ENCODE measurements around the gene LAYN. TPM values are rescaled to one million over a fixed set of nuclear protein-coding genes. Genes with fewer than 3 reads are reported as not detected.

The LAYN gene
- total RNA-seq, 1 donor from 2014 or later, result 11.0 TPM

- Histone ChIP-seq H3K9me3 (ENCODE audit: control insufficient read depth in 3 of 3, low read length in 3 of 3) (no peaks in the 10 kb centered on the region), H3K9ac (ENCODE audit: low read depth in 1 of 3, low read length in 3 of 3) (no peak overlapping the region), H3K4me3 (ENCODE audit: low read length in 3 of 3) (no peak overlapping the region), H3K4me1 (ENCODE audit: control insufficient read depth in 3 of 3, insufficient read depth in 3 of 3, low read length in 3 of 3) (peaks cover 11 to 14% (median 11%) of the 10 kb centered on the region in 3 donors), H3K27me3 (ENCODE audit: control insufficient read depth in 3 of 3, insufficient read depth in 3 of 3, low read length in 3 of 3) (no peaks in the 10 kb centered on the region), H3K27ac (ENCODE audit: low read depth, low read length) (no peak overlapping the region), H3K36me3 (ENCODE audit: control insufficient read depth in 3 of 3, insufficient read depth in 3 of 3, low read length in 3 of 3) (no peaks in the 10 kb centered on the region)
These were observed 31.4 kb downstream of the LAYN start for GRCh38 chr11:111571829-111572501.

GRCh38 chr11:111572581-111572980, 32.1 kb downstream of the LAYN start:
- Histone ChIP-seq H3K4me1 (ENCODE audit: control insufficient read depth in 3 of 3, insufficient read depth in 3 of 3, low read length in 3 of 3) (peaks cover 11 to 14% (median 11%) of the 10 kb centered on the region in 3 donors), H3K27me3 (ENCODE audit: control insufficient read depth in 3 of 3, insufficient read depth in 3 of 3, low read length in 3 of 3) (no peaks in the 10 kb centered on the region), H3K9ac (ENCODE audit: low read depth in 1 of 3, low read length in 3 of 3) (no peak overlapping the region), H3K4me3 (ENCODE audit: low read length in 3 of 3) (no peak overlapping the region), H3K9me3 (ENCODE audit: control insufficient read depth in 3 of 3, low read length in 3 of 3) (no peaks in the 10 kb centered on the region), H3K36me3 (ENCODE audit: control insufficient read depth in 3 of 3, insufficient read depth in 3 of 3, low read length in 3 of 3) (no peaks in the 10 kb centered on the region), H3K27ac (ENCODE audit: low read depth, low read length) (no peak overlapping the region)

- peak overlapping the region; percentile 61 for H3K27ac ChIP-seq (ENCODE audit: low read depth, low read length)
- H3K4me1 ChIP-seq (ENCODE audit: control insufficient read depth in 3 of 3, insufficient read depth in 3 of 3, low read length in 3 of 3), result peaks cover 11 to 14% (median 11%) of the 10 kb centered on the region in 3 donors
- H3K36me3 ChIP-seq (ENCODE audit: control insufficient read depth in 3 of 3, insufficient read depth in 3 of 3, low read length in 3 of 3), result no peaks in the 10 kb centered on the region
- H3K9ac ChIP-seq (ENCODE audit: low read depth in 1 of 3, low read length in 3 of 3), result peak overlapping the region in 1 of 3 donors; percentile 10
- H3K27me3 ChIP-seq (ENCODE audit: control insufficient read depth in 3 of 3, insufficient read depth in 3 of 3, low read length in 3 of 3), result no peaks in the 10 kb centered on the region
- no peaks in the 10 kb centered on the region for H3K9me3 ChIP-seq (ENCODE audit: control insufficient read depth in 3 of 3, low read length in 3 of 3)
- H3K4me3 ChIP-seq (ENCODE audit: low read length in 3 of 3), result peak overlapping the region in 1 of 3 donors; percentile 2
These were observed 33.3 kb downstream of the LAYN start for GRCh38 chr11:111573821-111574249.

- Histone ChIP-seq H3K4me1 (ENCODE audit: control insufficient read depth in 3 of 3, insufficient read depth in 3 of 3, low read length in 3 of 3) (peaks cover 11 to 14% (median 11%) of the 10 kb centered on the region in 3 donors), H3K27ac (ENCODE audit: low read depth, low read length) (peak overlapping the region; percentile 61), H3K9me3 (ENCODE audit: control insufficient read depth in 3 of 3, low read length in 3 of 3) (no peaks in the 10 kb centered on the region), H3K4me3 (ENCODE audit: low read length in 3 of 3) (peak overlapping the region in 2 of 3 donors; percentile 30 to 65), H3K36me3 (ENCODE audit: control insufficient read depth in 3 of 3, insufficient read depth in 3 of 3, low read length in 3 of 3) (no peaks in the 10 kb centered on the region), H3K27me3 (ENCODE audit: control insufficient read depth in 3 of 3, insufficient read depth in 3 of 3, low read length in 3 of 3) (no peaks in the 10 kb centered on the region), H3K9ac (ENCODE audit: low read depth in 1 of 3, low read length in 3 of 3) (peak overlapping the region; percentile 1 to 62 (median 10))
These were observed 34.1 kb downstream of the LAYN start for GRCh38 chr11:111574373-111575225.

GRCh38 chr11:111575740-111576139, 35.2 kb downstream of the LAYN start:
- H3K9ac ChIP-seq (ENCODE audit: low read depth in 1 of 3, low read length in 3 of 3), result no peak overlapping the region
- no peaks in the 10 kb centered on the region for H3K27me3 ChIP-seq (ENCODE audit: control insufficient read depth in 3 of 3, insufficient read depth in 3 of 3, low read length in 3 of 3)
- peaks cover 11 to 14% (median 11%) of the 10 kb centered on the region in 3 donors for H3K4me1 ChIP-seq (ENCODE audit: control insufficient read depth in 3 of 3, insufficient read depth in 3 of 3, low read length in 3 of 3)
- no peak overlapping the region for H3K4me3 ChIP-seq (ENCODE audit: low read length in 3 of 3)
- no peaks in the 10 kb centered on the region for H3K36me3 ChIP-seq (ENCODE audit: control insufficient read depth in 3 of 3, insufficient read depth in 3 of 3, low read length in 3 of 3)
- H3K27ac ChIP-seq (ENCODE audit: low read depth, low read length), result no peak overlapping the region
- no peaks in the 10 kb centered on the region for H3K9me3 ChIP-seq (ENCODE audit: control insufficient read depth in 3 of 3, low read length in 3 of 3)

- H3K4me1 ChIP-seq (ENCODE audit: control insufficient read depth in 3 of 3, insufficient read depth in 3 of 3, low read length in 3 of 3), result peaks cover 11 to 14% (median 11%) of the 10 kb centered on the region in 3 donors
These were observed 37.3 kb downstream of the LAYN start for GRCh38 chr11:111577821-111578220.

GRCh38 chr11:111581341-111581740, 40.8 kb downstream of the LAYN start:
- Histone ChIP-seq H3K9me3 (ENCODE audit: control insufficient read depth in 3 of 3, low read length in 3 of 3) (no peaks in the 10 kb centered on the region), H3K4me1 (ENCODE audit: control insufficient read depth in 3 of 3, insufficient read depth in 3 of 3, low read length in 3 of 3) (no peaks in the 10 kb centered on the region), H3K27ac (ENCODE audit: low read depth, low read length) (no peak overlapping the region), H3K9ac (ENCODE audit: low read depth in 1 of 3, low read length in 3 of 3) (no peak overlapping the region), H3K27me3 (ENCODE audit: control insufficient read depth in 3 of 3, insufficient read depth in 3 of 3, low read length in 3 of 3) (no peaks in the 10 kb centered on the region), H3K4me3 (ENCODE audit: low read length in 3 of 3) (no peak overlapping the region), H3K36me3 (ENCODE audit: control insufficient read depth in 3 of 3, insufficient read depth in 3 of 3, low read length in 3 of 3) (no peaks in the 10 kb centered on the region)

More at GRCh38 chr11:111577821-111578220, 37.3 kb downstream of the LAYN start:
- Histone ChIP-seq H3K4me3 (ENCODE audit: low read length in 3 of 3) (no peak overlapping the region), H3K27me3 (ENCODE audit: control insufficient read depth in 3 of 3, insufficient read depth in 3 of 3, low read length in 3 of 3) (no peaks in the 10 kb centered on the region), H3K27ac (ENCODE audit: low read depth, low read length) (no peak overlapping the region), H3K9ac (ENCODE audit: low read depth in 1 of 3, low read length in 3 of 3) (no peak overlapping the region), H3K36me3 (ENCODE audit: control insufficient read depth in 3 of 3, insufficient read depth in 3 of 3, low read length in 3 of 3) (no peaks in the 10 kb centered on the region), H3K9me3 (ENCODE audit: control insufficient read depth in 3 of 3, low read length in 3 of 3) (no peaks in the 10 kb centered on the region)

- Histone ChIP-seq H3K4me3 (ENCODE audit: low read length in 3 of 3) (no peak overlapping the region), H3K9me3 (ENCODE audit: control insufficient read depth in 3 of 3, low read length in 3 of 3) (no peaks in the 10 kb centered on the region), H3K36me3 (ENCODE audit: control insufficient read depth in 3 of 3, insufficient read depth in 3 of 3, low read length in 3 of 3) (no peaks in the 10 kb centered on the region), H3K27me3 (ENCODE audit: control insufficient read depth in 3 of 3, insufficient read depth in 3 of 3, low read length in 3 of 3) (no peaks in the 10 kb centered on the region), H3K9ac (ENCODE audit: low read depth in 1 of 3, low read length in 3 of 3) (no peak overlapping the region), H3K27ac (ENCODE audit: low read depth, low read length) (no peak overlapping the region), H3K4me1 (ENCODE audit: control insufficient read depth in 3 of 3, insufficient read depth in 3 of 3, low read length in 3 of 3) (no peaks in the 10 kb centered on the region)
These were observed 41.6 kb downstream of the LAYN start for GRCh38 chr11:111582163-111582562.

GRCh38 chr11:111582881-111583280, 42.4 kb downstream of the LAYN start:
- Histone ChIP-seq H3K4me1 (ENCODE audit: control insufficient read depth in 3 of 3, insufficient read depth in 3 of 3, low read length in 3 of 3) (no peaks in the 10 kb centered on the region), H3K27me3 (ENCODE audit: control insufficient read depth in 3 of 3, insufficient read depth in 3 of 3, low read length in 3 of 3) (no peaks in the 10 kb centered on the region), H3K9me3 (ENCODE audit: control insufficient read depth in 3 of 3, low read length in 3 of 3) (no peaks in the 10 kb centered on the region), H3K27ac (ENCODE audit: low read depth, low read length) (no peak overlapping the region), H3K9ac (ENCODE audit: low read depth in 1 of 3, low read length in 3 of 3) (no peak overlapping the region), H3K36me3 (ENCODE audit: control insufficient read depth in 3 of 3, insufficient read depth in 3 of 3, low read length in 3 of 3) (no peaks in the 10 kb centered on the region), H3K4me3 (ENCODE audit: low read length in 3 of 3) (no peak overlapping the region)

- H3K9me3 ChIP-seq (ENCODE audit: control insufficient read depth in 3 of 3, low read length in 3 of 3), result no peaks in the 10 kb centered on the region
- no peaks in the 10 kb centered on the region for H3K4me1 ChIP-seq (ENCODE audit: control insufficient read depth in 3 of 3, insufficient read depth in 3 of 3, low read length in 3 of 3)
- H3K27me3 ChIP-seq (ENCODE audit: control insufficient read depth in 3 of 3, insufficient read depth in 3 of 3, low read length in 3 of 3), result no peaks in the 10 kb centered on the region
- no peaks in the 10 kb centered on the region for H3K36me3 ChIP-seq (ENCODE audit: control insufficient read depth in 3 of 3, insufficient read depth in 3 of 3, low read length in 3 of 3)
- no peak overlapping the region for H3K4me3 ChIP-seq (ENCODE audit: low read length in 3 of 3)
- H3K9ac ChIP-seq (ENCODE audit: low read depth in 1 of 3, low read length in 3 of 3), result no peak overlapping the region
- H3K27ac ChIP-seq (ENCODE audit: low read depth, low read length), result no peak overlapping the region
These were observed 44.9 kb downstream of the LAYN start for GRCh38 chr11:111585371-111585770.

All from skeletal muscle tissue (tissue), 4 donors.